DND-41 (cell line): ENCODE measurements around the gene NFATC2.

ENCODE experiments used
- EZH2 ChIP-seq: IDR thresholded peaks from 3 replicates; pipeline ENCODE4 v1.6.1; 2012; ENCODE audit warnings: borderline replicate concordance, low read depth, mild to moderate bottlenecking, moderate library complexity, low read length, inconsistent platforms; ENCODE audit not compliant: severe bottlenecking
- TF ChIP-seq, protein P1 (sequence below): IDR thresholded peaks from 2 replicates; pipeline ENCODE4 v1.5.1; 2012; ENCODE audit warnings: borderline replicate concordance, low read length, moderate library complexity, mild to moderate bottlenecking; ENCODE audit not compliant: poor library complexity, severe bottlenecking; ENCODE audit errors: extremely low read depth

DNA sequence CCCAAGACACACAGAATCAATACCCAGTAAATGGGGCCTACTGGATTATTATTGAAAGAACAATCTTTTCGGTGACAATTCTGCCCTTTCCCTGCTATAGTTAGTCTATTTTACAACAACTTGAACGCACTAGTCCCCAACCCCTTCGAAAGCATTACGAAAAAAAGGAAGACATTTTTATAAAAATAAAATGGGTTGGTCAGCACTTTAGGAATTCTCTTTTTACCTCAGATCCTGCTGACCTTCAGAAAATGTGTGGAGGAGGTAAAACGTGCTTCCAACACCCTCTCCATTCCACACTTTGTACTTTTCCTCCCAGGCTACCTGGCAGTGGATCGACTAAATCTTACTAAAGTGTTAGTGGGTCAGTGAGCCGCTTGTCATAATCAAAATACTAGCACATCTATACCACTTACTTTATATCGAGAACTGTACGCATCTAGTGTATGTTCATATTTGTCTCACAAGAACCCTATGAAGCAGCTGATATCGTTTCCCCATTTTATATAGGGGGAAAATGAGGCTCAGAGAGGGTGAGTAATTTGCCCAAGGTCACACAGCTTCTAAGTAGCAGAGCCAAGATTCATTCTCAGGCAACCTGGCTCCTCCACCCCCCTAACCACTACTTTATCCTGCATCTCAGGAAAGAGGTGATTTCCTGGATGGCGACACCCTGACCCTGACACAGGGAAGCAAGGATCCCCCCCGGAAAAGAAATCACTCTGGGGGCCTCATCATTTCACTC is 10.6 kb downstream of the NFATC2 start:
- TF ChIP-seq, protein P1, sequence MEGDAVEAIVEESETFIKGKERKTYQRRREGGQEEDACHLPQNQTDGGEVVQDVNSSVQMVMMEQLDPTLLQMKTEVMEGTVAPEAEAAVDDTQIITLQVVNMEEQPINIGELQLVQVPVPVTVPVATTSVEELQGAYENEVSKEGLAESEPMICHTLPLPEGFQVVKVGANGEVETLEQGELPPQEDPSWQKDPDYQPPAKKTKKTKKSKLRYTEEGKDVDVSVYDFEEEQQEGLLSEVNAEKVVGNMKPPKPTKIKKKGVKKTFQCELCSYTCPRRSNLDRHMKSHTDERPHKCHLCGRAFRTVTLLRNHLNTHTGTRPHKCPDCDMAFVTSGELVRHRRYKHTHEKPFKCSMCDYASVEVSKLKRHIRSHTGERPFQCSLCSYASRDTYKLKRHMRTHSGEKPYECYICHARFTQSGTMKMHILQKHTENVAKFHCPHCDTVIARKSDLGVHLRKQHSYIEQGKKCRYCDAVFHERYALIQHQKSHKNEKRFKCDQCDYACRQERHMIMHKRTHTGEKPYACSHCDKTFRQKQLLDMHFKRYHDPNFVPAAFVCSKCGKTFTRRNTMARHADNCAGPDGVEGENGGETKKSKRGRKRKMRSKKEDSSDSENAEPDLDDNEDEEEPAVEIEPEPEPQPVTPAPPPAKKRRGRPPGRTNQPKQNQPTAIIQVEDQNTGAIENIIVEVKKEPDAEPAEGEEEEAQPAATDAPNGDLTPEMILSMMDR, result no peak
- no peak for TF ChIP-seq EZH2
